Heart left ventricle (tissue), 16 donors: ENCODE measurements around the gene PMPCB. TPM values are rescaled to one million over a fixed set of nuclear protein-coding genes. Genes with fewer than 3 reads are reported as not detected.

ENCODE experiments used
- ATAC-seq, 4 donors: fragments of 200-7000 bp; cut with Tn5 transposase; one replicate each; pipeline ENCODE4 v1.9.1; 2020 to 2022; ENCODE audit warnings: moderate library complexity in 4 of 4, mild to moderate bottlenecking in 3 of 4, moderate number of reproducible peaks in 1 of 4
- DNase-seq, 5 donors: peaks; one replicate each; pipeline ENCODE4 v3.0.0-alpha.2; 2020
- H3K27ac ChIP-seq, 12 donors: fragments of 200-600 bp; sonication (generic) in 4 of 12; one replicate each; pipeline versions ENCODE4 v1.5.0 to v1.8.0; 2016 to 2022; ENCODE audit warnings: mild to moderate bottlenecking in 2 of 12
- H3K27me3 ChIP-seq, 9 donors: fragments of 200-600 bp; sonication (generic) in 2 of 9; one replicate each; pipeline versions ENCODE4 v1.5.1 to v1.8.0; 2016 to 2022; ENCODE audit warnings: mild to moderate bottlenecking in 3 of 9
- H3K36me3 ChIP-seq, 9 donors: fragments of 200-600 bp; sonication (generic) in 2 of 9; one replicate each; pipeline versions ENCODE4 v1.5.0 to v1.8.0; 2018 to 2022; ENCODE audit warnings: mild to moderate bottlenecking in 2 of 9
- H3K4me1 ChIP-seq, 12 donors: fragments of 200-600 bp; sonication (generic) in 4 of 12; one replicate each; pipeline versions ENCODE4 v1.5.0 to v1.8.0; 2016 to 2022; ENCODE audit warnings: mild to moderate bottlenecking in 3 of 12
- H3K4me3 ChIP-seq, 12 donors: fragments of 200-600 bp; sonication (generic) in 4 of 12; one replicate each; pipeline versions ENCODE4 v1.5.0 to v1.8.0; 2017 to 2022; ENCODE audit warnings: mild to moderate bottlenecking in 9 of 12, moderate library complexity in 4 of 12
- H3K9me3 ChIP-seq, 12 donors: fragments of 200-600 bp; sonication (generic) in 4 of 12; one replicate each; pipeline versions ENCODE4 v1.5.0 to v1.8.0; 2016 to 2022; ENCODE audit warnings: mild to moderate bottlenecking in 1 of 12
- CTCF ChIP-seq, 12 donors: fragments of 200-600 bp; sonication (generic) in 4 of 12; IDR thresholded peaks; one replicate each; pipeline versions ENCODE4 v1.5.0 to v1.8.0; 2018 to 2022; ENCODE audit warnings: antibody characterized with exemption in 12 of 12, mild to moderate bottlenecking in 5 of 12
- POLR2A ChIP-seq, 2 donors: fragments of 450-650 bp; IDR thresholded peaks; one replicate each; pipeline ENCODE4 v1.6.1; 2017; ENCODE audit warnings: antibody characterized with exemption in 2 of 2, mild to moderate bottlenecking in 2 of 2, moderate library complexity in 2 of 2
- WGBS, 4 donors: extraction: QIAGEN DNeasy Blood & Tissue Kit in 2 of 4; methylation state at CpG; one replicate each; pipeline versions ENCODE4 v1.1.5 to v1.1.7; 2013 to 2018; 5-methylcytosine and 5-hydroxymethylcytosine counted together
- intact Hi-C, 10 donors: fragments of 100-400 bp; cut with DNase I; formaldehyde crosslinking; loops; one replicate each; pipeline versions ENCODE4 v1.11.1 to v1.14.2; 2022
- polyA plus RNA-seq, 2 donors: library from polyadenylated mRNA; stranded (reverse); fragments of 200-250 nt; gene quantifications; one replicate each; pipeline ENCODE4 v1.2.3, GENCODE V29; 2013
- total RNA-seq, 9 donors: library from RNA; depleted of rRNA in 2 of 9; stranded (reverse); fragments of >200 nt in 2 of 9; fragmentation: NEBNext Ultra II Directional in 3 of 9; extraction: Animal tissue kit (Norgen Biotek cat#: 25700) in 3 of 9; gene quantifications; one replicate each; pipeline versions ENCODE4 v1.1.0 to v1.2.4, GENCODE V29; 2016 to 2023
- donor health status: ischemic (EF 13 %, LVEDD 7.1; RV severe dilation, severe dysfunction).
- donor health status: healthy with polysubstance abuse.
- donor health status: DM: no; HTN: yes; CAD: no.
- donor health status: DM: no; HTN: no; CAD: no.
- donor health status: ischemic (EF 25% LVEDD 6.9; RV normal size, moderate dysfunction).
- donor health status: ischemic (EF 25% LVEDD 5.7; RV mildly dilated, moderate dysfunction).
- donor health status: healthy.
- donor health status: DM: yes; HTN: yes; CAD: no.
- donor health status: ischemic (EF 35%, LVEDD 5.7; RV mildly dilated, moderate dysfunction).
- donor health status: nonischemic (EF 11% LVEDD 7.7; RV severe dilation, severe dysfunction).
- donor health status: DM: yes; HTN: yes; CAD: no.
- donor health status: PGD.
- donor health status: ischemic (EF 29% LVEDD 5.4; RV normal size, mild dysfunction).
- donor health status: nonischemic (EF 23%, LVEDD 6.1; RV moderate dilation, normal function).

Gene PMPCB
- total and polyA plus RNA-seq, 11 donors = 57.4 to 95.7 (median 72.7) TPM

- ATAC-seq (no peak), DNase-seq (no peak)
- intact Hi-C loops = no loop called here
- TF ChIP-seq CTCF (IDR thresholded peaks at IDR 0.05) (no peak), POLR2A (IDR thresholded peaks at IDR 0.05) (no peak)
- Histone ChIP-seq H3K36me3 (peaks cover 0 to 95% (median 89%) of the 10 kb centered on the region in 9 donors), H3K27me3 (no peaks in the 10 kb centered on the region), H3K27ac (no peak overlapping the region), H3K9me3 (no peaks in the 10 kb centered on the region), H3K4me1 (peaks cover 0 to 15% (median 0%) of the 10 kb centered on the region in 12 donors), H3K4me3 (no peak overlapping the region)
- WGBS, 4 donors = 87 to 97% (median 95%) methylated on average over 2 of the region's 2 CpGs
Observed at GRCh38 chr7:103336761-103337160, 39.5 kb downstream of the PMPCB start.

GRCh38 chr7:103338864-103339263 lies 41.6 kb downstream of the PMPCB start:
- no peak for TF ChIP-seq CTCF (IDR thresholded peaks at IDR 0.05)
- no peak for TF ChIP-seq POLR2A (IDR thresholded peaks at IDR 0.05)
- 98 to 99% (median 98%) methylated on average over 2 of the region's 2 CpGs for WGBS, 4 donors
- DNase-seq (no peak), ATAC-seq (no peak)
- peaks cover 0 to 83% (median 77%) of the 10 kb centered on the region in 9 donors for H3K36me3 ChIP-seq
- H3K27me3 ChIP-seq = no peaks in the 10 kb centered on the region
- H3K4me1 ChIP-seq = peaks cover 0 to 30% (median 12%) of the 10 kb centered on the region in 12 donors
- no peak overlapping the region for H3K4me3 ChIP-seq
- intact Hi-C loops = no loop called here
- H3K27ac ChIP-seq = no peak overlapping the region
- no peaks in the 10 kb centered on the region for H3K9me3 ChIP-seq

- peaks cover 0 to 57% (median 51%) of the 10 kb centered on the region in 9 donors for H3K36me3 ChIP-seq
- H3K4me3 ChIP-seq = no peak overlapping the region
- TF ChIP-seq CTCF (IDR thresholded peaks at IDR 0.05) = no peak
- TF ChIP-seq POLR2A (IDR thresholded peaks at IDR 0.05) = no peak
- H3K27me3 ChIP-seq = no peaks in the 10 kb centered on the region
- DNase-seq (no peak), ATAC-seq (no peak)
- H3K27ac ChIP-seq = no peak overlapping the region
- H3K9me3 ChIP-seq = no peaks in the 10 kb centered on the region
- intact Hi-C loops = loop anchor here in 5 of 10 donors (5.0 kb wide), 2 partner anchors 44 to 49 kb away; partner anchors contain the start of gene PMPCB (in 4 of the 5)
- peaks cover 0 to 36% (median 19%) of the 10 kb centered on the region in 12 donors for H3K4me1 ChIP-seq
- WGBS, 4 donors = 76 to 85% (median 79%) methylated on average over 2 of the region's 2 CpGs
Observed at GRCh38 chr7:103341466-103341865, 44.2 kb downstream of the PMPCB start.

- Histone ChIP-seq H3K4me1 (peaks cover under 1 to 45% (median 25%) of the 10 kb centered on the region in 12 donors), H3K36me3 (peaks cover 0 to 38% (median 34%) of the 10 kb centered on the region in 9 donors), H3K27me3 (no peaks in the 10 kb centered on the region), H3K4me3 (peak overlapping the region in 9 of 12 donors; percentile 75 to 98 (median 91)), H3K9me3 (no peaks in the 10 kb centered on the region), H3K27ac (peak overlapping the region in 2 of 12 donors; percentile 89 to 91)
- DNase-seq (no peak), ATAC-seq (no peak)
- TF ChIP-seq POLR2A (IDR thresholded peaks at IDR 0.05) (no peak), CTCF (IDR thresholded peaks at IDR 0.05) (no peak)
- intact Hi-C loops = loop anchor here in 5 of 10 donors (5.0 kb wide), 2 partner anchors 46 to 51 kb away; partner anchors contain the start of gene PMPCB (in 4 of the 5)
Observed at GRCh38 chr7:103343332-103343731, 46.1 kb downstream of the PMPCB start.
